HG03060 (cell line): ENCODE data around the gene NALCN.

ENCODE experiments used
- ATAC-seq: cut with Tn5 transposase; IDR thresholded peaks from one replicate; pipeline ENCODE4 v1.9.1; 2021; ENCODE audit warnings: low read depth, moderate number of reproducible peaks; ENCODE audit not compliant: unreplicated experiment

NALCN gene

DNA sequence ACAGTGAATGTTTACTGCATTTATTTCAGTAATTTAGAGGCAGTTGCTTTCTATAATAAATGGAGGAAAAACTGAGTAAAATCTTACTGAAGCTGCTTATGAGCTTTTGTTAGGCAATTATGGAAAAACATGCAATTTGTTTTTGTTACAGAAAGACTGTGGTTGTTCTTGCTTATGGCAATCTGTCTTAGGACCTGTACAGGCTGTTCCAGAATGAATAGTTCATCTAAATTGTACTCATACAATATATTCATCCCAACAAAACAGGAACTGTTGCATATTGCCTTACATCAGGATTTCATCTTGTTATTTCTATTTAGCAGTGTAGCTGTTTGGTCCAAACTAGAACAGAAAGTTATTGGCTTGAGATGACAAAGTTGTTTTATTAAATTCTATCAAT lies 199.2 kb downstream of the NALCN start:
- ATAC-seq = no peak

GRCh38 chr13:101211261-101211660 lies 205.0 kb downstream of the NALCN start:
- ATAC-seq = no peak

GRCh38 chr13:101210774-101211173 lies 205.5 kb downstream of the NALCN start:
- no peak for ATAC-seq

GRCh38 chr13:101209206-101209893 lies 207.0 kb downstream of the NALCN start:
- ATAC-seq = no peak

DNA sequence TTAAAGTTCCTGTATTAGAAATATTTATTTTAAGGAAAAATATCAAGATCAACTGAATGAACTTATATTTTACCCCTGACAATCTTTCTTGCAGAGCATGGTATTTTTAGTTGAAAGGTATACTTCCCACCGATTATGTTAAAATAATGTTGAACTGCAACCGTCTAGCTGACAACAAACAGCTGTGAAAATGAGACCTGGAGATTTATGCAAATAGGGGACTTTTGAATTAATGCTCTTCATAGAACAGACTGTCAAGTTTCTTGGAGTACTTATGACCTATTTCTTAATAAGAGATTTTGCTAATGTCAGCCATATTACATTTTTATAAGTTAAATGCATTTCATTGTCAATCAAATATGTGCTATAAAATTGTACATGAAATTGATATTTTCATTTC lies 210.9 kb downstream of the NALCN start:
- no peak for ATAC-seq

GRCh38 chr13:101204270-101205020 lies 211.9 kb downstream of the NALCN start:
- no peak for ATAC-seq

DNA sequence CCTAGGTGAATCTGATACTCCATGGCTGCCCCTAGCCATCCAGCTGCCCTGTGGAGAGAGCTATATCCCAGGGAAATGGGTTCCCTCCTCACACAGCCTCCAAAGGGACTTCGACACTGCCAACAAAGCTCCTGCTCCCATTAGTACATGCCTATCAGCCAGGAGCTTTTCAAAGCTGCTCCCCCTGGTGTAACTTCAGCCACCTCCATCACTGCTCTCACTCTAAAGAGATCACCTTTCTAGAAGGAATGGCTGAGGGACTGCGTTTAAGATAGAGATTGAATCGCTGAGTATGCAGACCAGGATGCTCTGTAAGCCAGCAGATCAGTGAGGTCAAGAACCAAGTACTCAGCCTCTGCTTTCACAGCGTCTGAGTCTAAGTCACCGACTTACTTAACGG lies 213.7 kb downstream of the NALCN start:
- ATAC-seq = no peak

GRCh38 chr13:101190976-101191375 lies 225.3 kb downstream of the NALCN start:
- no peak for ATAC-seq

GRCh38 chr13:101190337-101190736 lies 226.0 kb downstream of the NALCN start:
- no peak for ATAC-seq

- ATAC-seq = no peak
Observed at GRCh38 chr13:101185606-101186005, 230.7 kb downstream of the NALCN start.

- ATAC-seq = no peak
Observed at GRCh38 chr13:101181076-101181685, 235.1 kb downstream of the NALCN start.

DNA sequence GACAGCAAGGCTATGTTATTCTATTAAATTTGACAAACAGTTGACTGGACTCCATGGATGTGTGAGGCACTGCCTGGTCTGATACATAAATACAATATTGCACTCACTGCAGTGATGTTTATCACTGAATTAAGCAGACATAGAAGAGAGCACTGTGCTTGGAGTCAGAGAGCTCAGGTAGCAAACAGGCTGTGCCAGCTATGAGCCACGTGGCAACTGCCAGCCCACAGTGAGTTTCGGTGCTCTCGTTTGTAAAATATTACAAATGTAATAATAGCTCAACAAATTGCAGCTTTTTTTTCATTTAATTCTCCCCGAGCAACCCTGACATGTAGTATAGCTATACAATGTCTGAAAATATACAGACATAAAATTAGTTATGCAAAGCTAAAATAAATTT lies 237.3 kb downstream of the NALCN start:
- no peak for ATAC-seq

GRCh38 chr13:101178406-101178805 lies 237.9 kb downstream of the NALCN start:
- ATAC-seq = no peak

DNA sequence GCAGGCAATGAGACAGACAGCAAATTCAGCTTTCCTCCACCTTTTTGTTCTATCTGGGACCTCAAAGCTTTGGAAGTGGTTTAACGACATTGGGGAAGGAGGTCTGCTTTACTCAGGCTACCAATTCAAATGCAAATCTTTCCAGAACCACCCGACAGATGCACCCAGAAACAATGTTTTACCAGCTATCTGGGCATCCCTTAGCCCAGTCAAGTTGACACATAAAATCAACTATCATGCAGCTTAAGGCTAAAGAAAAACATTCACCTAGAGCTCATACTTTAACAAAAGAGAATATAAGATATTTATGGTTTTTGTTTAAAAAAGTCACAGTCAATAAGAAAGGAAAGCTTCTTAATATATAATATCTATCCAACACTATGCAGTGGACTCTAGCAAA lies 246.0 kb downstream of the NALCN start:
- no peak for ATAC-seq

GRCh38 chr13:101157261-101157660 lies 259.0 kb downstream of the NALCN start:
- no peak for ATAC-seq

DNA sequence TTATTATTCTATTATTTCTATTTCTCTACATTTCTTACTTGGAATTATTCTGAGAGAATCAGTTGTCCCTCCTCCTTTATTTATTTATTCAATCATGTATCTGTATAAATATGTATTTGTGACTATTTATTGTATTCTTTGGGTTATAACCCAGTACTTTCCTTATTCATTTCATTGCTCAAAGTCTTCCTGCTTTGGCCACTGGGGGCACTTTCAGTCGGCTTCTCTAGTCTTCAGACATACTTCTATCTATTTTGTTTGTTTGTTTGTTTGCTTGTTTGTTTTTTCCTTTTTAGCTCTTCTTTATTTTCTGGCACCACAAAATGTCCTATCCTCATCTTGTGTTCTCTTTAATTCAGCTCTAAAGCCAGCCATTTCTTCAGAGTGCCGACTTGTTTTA lies 260.4 kb downstream of the NALCN start:
- ATAC-seq = no peak

DNA sequence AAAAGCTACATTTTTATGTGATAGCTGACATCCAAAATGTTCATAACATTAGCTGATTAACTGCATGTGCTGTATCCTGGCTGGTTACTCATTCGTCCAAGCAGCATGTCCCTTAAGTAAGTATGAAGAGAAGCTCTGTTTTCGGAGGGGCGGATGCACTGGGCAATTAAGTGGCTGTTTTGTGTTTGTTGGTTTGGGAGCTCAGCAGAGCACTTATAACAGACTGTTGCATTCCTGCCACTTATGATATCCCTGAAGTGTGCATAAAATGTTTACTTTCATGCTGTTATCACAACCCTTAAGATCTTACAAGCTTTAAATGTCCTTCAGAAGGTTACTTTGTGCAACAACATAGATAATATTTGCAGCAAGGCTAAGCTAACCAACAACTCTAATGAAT lies 264.1 kb downstream of the NALCN start:
- ATAC-seq = no peak

GRCh38 chr13:101150998-101151397 lies 265.3 kb downstream of the NALCN start:
- no peak for ATAC-seq

DNA sequence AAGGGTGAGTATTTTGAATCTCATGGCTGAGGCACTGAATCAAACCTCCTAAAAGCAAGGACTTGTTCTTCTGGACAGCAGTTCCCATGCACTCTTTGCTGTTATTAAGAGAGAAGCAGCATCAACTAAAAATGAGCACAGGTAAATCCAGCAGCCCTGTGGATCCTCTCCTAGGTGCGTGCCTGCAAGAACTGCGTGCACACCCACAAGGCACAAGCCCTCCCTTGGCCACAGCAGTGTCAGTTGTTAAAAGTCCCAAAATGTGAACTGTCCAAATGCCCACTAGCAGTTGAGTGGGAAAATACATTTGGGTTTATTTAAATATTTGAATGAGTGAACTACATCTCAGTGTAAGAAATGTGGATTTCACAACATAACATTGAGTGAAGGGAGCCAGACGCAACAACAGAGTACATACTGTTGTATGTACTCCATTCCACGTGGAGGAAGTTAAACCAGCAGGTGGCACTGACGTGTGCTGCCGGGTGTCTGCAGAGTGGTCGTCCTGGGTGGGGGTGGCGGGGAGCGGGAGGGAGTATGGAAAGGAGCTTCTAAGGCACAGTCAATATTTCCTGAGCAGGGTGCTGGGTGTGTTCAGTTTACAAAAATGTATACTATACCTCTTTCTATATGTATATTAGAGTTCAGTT lies 266.4 kb downstream of the NALCN start:
- ATAC-seq = no peak

DNA sequence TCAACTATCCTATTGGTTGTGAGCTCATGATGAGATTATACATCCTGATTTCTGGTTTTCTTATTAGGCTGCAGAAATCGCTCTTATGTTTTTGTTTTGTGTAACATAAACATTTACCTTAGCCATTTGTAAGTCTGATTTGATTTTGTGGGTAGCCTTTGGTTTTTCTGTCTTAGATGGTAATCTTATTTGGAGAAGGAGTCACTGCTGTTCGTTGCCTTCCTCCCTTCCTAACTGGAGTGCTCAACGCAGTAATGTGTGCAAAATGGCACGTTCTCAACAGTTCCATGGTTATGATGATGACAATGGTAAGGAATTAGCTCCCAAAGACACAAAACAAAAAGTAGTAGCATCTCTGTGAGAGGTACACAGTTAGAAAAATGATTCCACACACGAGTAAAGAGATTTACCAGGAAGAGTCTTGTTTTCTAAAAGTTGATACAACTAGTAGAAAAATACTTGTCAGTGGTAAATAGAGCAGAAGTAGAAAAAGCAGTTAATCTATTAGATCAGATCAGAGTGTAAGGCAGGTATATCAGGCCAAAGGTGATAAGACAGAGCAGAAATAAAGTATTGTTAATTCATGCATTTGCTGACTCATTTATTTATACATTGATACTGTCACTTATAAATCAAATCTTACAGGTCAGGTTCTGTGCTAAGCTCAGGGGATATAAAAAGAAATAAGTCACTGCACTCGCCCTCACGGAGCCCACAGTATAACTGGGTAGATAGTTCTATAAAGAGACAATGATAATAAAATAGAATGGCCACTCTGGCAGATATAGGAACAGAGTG lies 270.0 kb downstream of the NALCN start:
- ATAC-seq = no peak
